Neuronal stem cell (in vitro differentiated cells): Measurements from ENCODE around the gene ATP1A4.
"Not testable (repeated sequence)": the region's sequence is repeated elsewhere in the genome, so short reads cannot be mapped to it uniquely, and the experiment has no call there.

Experiments used
- DNase-seq: peaks from one replicate; pipeline ENCODE4 v3.0.0-alpha.2; 2013; ENCODE audit warnings: low spot score
- H2AFZ ChIP-seq: one replicate; pipeline ENCODE4 v1.6.1; 2013; ENCODE audit warnings: mild to moderate bottlenecking, low read length, inconsistent platforms
- H2AK5ac ChIP-seq: 2 replicates; pipeline ENCODE4 v1.6.1; 2013; ENCODE audit warnings: low read depth, mild to moderate bottlenecking, inconsistent platforms, low read length, moderate library complexity, mixed read lengths
- H2BK120ac ChIP-seq: 2 replicates; pipeline ENCODE4 v1.6.1; 2013; ENCODE audit warnings: low read depth, mild to moderate bottlenecking, inconsistent platforms, low read length, moderate library complexity, mixed read lengths
- H2BK12ac ChIP-seq: one replicate; pipeline ENCODE4 v1.6.1; 2013; ENCODE audit warnings: low read length, inconsistent platforms
- H2BK15ac ChIP-seq: 2 replicates; pipeline ENCODE4 v1.6.1; 2013; ENCODE audit warnings: mild to moderate bottlenecking, low read length, inconsistent platforms, mixed read lengths
- H2BK5ac ChIP-seq: one replicate; pipeline ENCODE4 v1.6.1; 2013; ENCODE audit warnings: inconsistent platforms, mild to moderate bottlenecking, low read length, moderate library complexity
- H3K14ac ChIP-seq: one replicate; pipeline ENCODE4 v1.6.1; 2013; ENCODE audit warnings: low read length, inconsistent platforms
- H3K18ac ChIP-seq: 2 replicates; pipeline ENCODE4 v1.6.1; 2013; ENCODE audit warnings: low read length, inconsistent platforms
- H3K23ac ChIP-seq: 2 replicates; pipeline ENCODE4 v1.6.1; 2013; ENCODE audit warnings: low read depth, mild to moderate bottlenecking, mixed read lengths, low read length, inconsistent platforms; ENCODE audit not compliant: poor library complexity
- H3K27ac ChIP-seq: replicated peaks from 3 replicates; pipeline ENCODE4 v1.5.1; 2013; ENCODE audit warnings: low read length, inconsistent platforms
- H3K27me3 ChIP-seq, 3 experiments: 2 replicates each; pipeline ENCODE4 v1.6.1; 2013; ENCODE audit warnings: low read length in 3 of 3, mild to moderate bottlenecking in 2 of 3, inconsistent platforms in 1 of 3, low read depth in 1 of 3, mixed read lengths in 1 of 3, moderate library complexity in 1 of 3; ENCODE audit not compliant: control insufficient read depth in 3 of 3, insufficient read depth in 3 of 3
- H3K36me3 ChIP-seq, 2 donors: replicated peaks in 1 of 2; 2 replicates each; pipeline ENCODE4 v1.6.1; 2013; ENCODE audit warnings: low read length in 2 of 2; ENCODE audit not compliant: control insufficient read depth in 2 of 2, insufficient read depth in 2 of 2
- H3K4ac ChIP-seq: 2 replicates; pipeline ENCODE4 v1.6.1; 2013; ENCODE audit warnings: inconsistent platforms, mild to moderate bottlenecking, low read length, moderate library complexity
- H3K4me1 ChIP-seq, 2 donors: 1 replicate in 1 of 2; 2 replicates in 1 of 2; pipeline ENCODE4 v1.6.1; 2013; ENCODE audit warnings: low read length in 2 of 2, low read depth in 1 of 2; ENCODE audit not compliant: control insufficient read depth in 2 of 2, insufficient read depth in 1 of 2
- H3K4me2 ChIP-seq: one replicate; pipeline ENCODE4 v1.6.1; 2013; ENCODE audit warnings: mild to moderate bottlenecking, low read length, inconsistent platforms; ENCODE audit not compliant: insufficient read depth, poor library complexity, severe bottlenecking
- H3K4me3 ChIP-seq, 2 donors: 2 replicates each; pipeline ENCODE4 v1.5.1; 2013; ENCODE audit warnings: low read length in 2 of 2, mild to moderate bottlenecking in 2 of 2, inconsistent platforms in 1 of 2, moderate library complexity in 1 of 2
- H3K79me1 ChIP-seq: one replicate; pipeline ENCODE4 v1.6.1; 2013; ENCODE audit warnings: low read depth, mild to moderate bottlenecking, inconsistent platforms, low read length, moderate library complexity
- H3K9ac ChIP-seq: one replicate; pipeline ENCODE4 v1.6.1; 2013; ENCODE audit warnings: mild to moderate bottlenecking, low read depth, low read length, inconsistent platforms; ENCODE audit not compliant: poor library complexity
- H3K9me3 ChIP-seq, 2 donors: replicated peaks in 1 of 2; 2 replicates each; pipeline versions ENCODE3 to v1.6.1; 2013; ENCODE audit warnings: low read length in 2 of 2, mild to moderate bottlenecking in 2 of 2, inconsistent platforms in 1 of 2, low read depth in 1 of 2, mixed read lengths in 1 of 2, moderate library complexity in 1 of 2; ENCODE audit not compliant: control insufficient read depth in 2 of 2, insufficient read depth in 1 of 2
- H4K8ac ChIP-seq: one replicate; pipeline ENCODE4 v1.6.1; 2013; ENCODE audit warnings: low read depth, mild to moderate bottlenecking, inconsistent platforms, low read length, moderate library complexity
- H4K91ac ChIP-seq: one replicate; pipeline ENCODE4 v1.6.1; 2013; ENCODE audit warnings: low read length, low read depth, mild to moderate bottlenecking, inconsistent platforms; ENCODE audit not compliant: poor library complexity
- WGBS, 2 donors: extraction: QIAGEN DNeasy Blood & Tissue Kit; methylation state at CpG; one replicate each; pipeline ENCODE4 v1.1.7; 2013; ENCODE audit warnings: missing lambda C conversion rate in 2 of 2, mixed read lengths in 1 of 2; ENCODE audit not compliant: insufficient read length in 2 of 2, insufficient replicate concordance in 1 of 2; ENCODE audit errors: extremely low coverage in 2 of 2; 5-methylcytosine and 5-hydroxymethylcytosine counted together

ATP1A4 gene

GRCh38 chr1:160111462-160111861 is 39.9 kb upstream of the ATP1A4 start:
- H3K4me1 ChIP-seq: peaks cover 45 to 55% of the 10 kb centered on the region in 2 donors
- not testable (repeated sequence) for H3K23ac ChIP-seq, H4K8ac ChIP-seq, H3K9me3 ChIP-seq, H4K91ac ChIP-seq, H3K79me1 ChIP-seq, H3K14ac ChIP-seq, DNase-seq, H3K36me3 ChIP-seq, H2BK15ac ChIP-seq, H2BK120ac ChIP-seq, H3K27me3 ChIP-seq, H3K4me3 ChIP-seq, H3K18ac ChIP-seq, H2AFZ ChIP-seq, H3K4ac ChIP-seq, H2BK5ac ChIP-seq, H3K4me2 ChIP-seq, H3K27ac ChIP-seq, H2BK12ac ChIP-seq, H3K9ac ChIP-seq, H2AK5ac ChIP-seq
- no CpG with 5 or more reads among the region's 10 CpGs for WGBS, 2 donors

DNA sequence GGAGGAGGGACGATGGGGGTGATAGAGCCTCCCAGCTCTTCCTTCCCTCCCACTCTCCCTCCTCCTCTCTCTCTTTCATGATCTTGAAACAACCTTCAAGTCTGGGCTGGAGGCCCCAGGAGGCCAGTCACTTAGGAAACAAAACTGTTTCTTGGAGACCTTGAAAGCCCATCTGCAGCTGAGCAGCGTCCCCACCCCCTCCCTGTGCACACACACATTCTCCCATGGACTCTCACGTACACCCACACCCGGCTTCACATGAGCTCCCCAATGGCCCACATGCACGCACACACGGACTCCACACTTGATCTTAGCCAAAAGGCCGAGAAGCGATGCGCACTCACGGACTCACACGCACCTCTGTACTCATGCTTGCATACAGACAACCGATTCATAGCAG is 39.0 kb upstream of the ATP1A4 start:
- no peak for DNase-seq
- Histone ChIP-seq H2BK5ac (no peak overlapping the region), H4K8ac (no peak overlapping the region), H3K9ac (no peak overlapping the region), H2BK120ac (no peak overlapping the region), H3K4me3 (no peak overlapping the region), H3K9me3 (no peaks in the 10 kb centered on the region), H3K79me1 (peaks cover 3% of the 10 kb centered on the region), H3K36me3 (no peaks in the 10 kb centered on the region), H3K4me1 (peaks cover 54 to 63% of the 10 kb centered on the region in 2 donors), H3K14ac (no peak overlapping the region), H3K27me3 (no peaks in the 10 kb centered on the region), H3K4ac (no peak overlapping the region), H3K27ac (no peak overlapping the region), H2AK5ac (no peak overlapping the region), H3K23ac (no peak overlapping the region), H2AFZ (no peak overlapping the region), H4K91ac (no peak overlapping the region), H2BK15ac (peak overlapping the region; percentile 12), H2BK12ac (no peak overlapping the region), H3K4me2 (no peak overlapping the region), H3K18ac (peak overlapping the region; percentile 20)
- no CpG with 5 or more reads among the region's 12 CpGs for WGBS, 2 donors

DNA sequence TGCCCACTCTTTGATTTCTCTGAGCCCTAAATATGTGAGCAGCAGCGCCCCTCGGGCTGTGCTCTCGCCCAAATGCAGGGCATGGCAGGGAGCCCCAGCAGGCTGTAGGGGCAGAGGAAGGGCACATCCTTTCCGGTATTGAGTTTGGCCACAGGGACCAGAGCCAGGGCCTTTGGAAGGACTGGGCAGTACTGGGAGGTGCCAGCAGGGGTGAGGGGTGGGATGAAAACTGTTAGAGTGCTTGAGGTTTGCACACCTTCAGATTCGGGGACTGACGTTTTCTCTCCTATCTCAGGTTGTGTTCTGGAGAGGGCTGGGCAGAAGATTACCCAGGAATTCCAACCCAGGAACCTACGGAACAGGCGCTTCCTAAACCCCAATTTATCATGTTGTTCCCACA is 38.0 kb upstream of the ATP1A4 start:
- no CpG with 5 or more reads among the region's 8 CpGs for WGBS, 2 donors
- peak overlapping the region; percentile 23 for H3K18ac ChIP-seq

GRCh38 chr1:160114085-160114484 is 37.3 kb upstream of the ATP1A4 start:
- H3K79me1 ChIP-seq: peaks cover 3% of the 10 kb centered on the region
- whole genome bisulfite sequencing, 2 donors: no CpG with 5 or more reads among the region's 4 CpGs
- no peak for DNase-seq

More for the DNA sequence above, 38.0 kb upstream of the ATP1A4 start:
- Histone ChIP-seq H2AFZ (no peak overlapping the region), H4K8ac (no peak overlapping the region), H3K9me3 (no peaks in the 10 kb centered on the region), H2BK5ac (no peak overlapping the region), H4K91ac (no peak overlapping the region), H3K4me1 (peaks cover 59 to 72% of the 10 kb centered on the region in 2 donors), H3K23ac (no peak overlapping the region), H3K4me3 (no peak overlapping the region), H3K79me1 (peaks cover 3% of the 10 kb centered on the region), H3K27ac (peak overlapping the region; percentile 25), H2BK15ac (no peak overlapping the region), H2BK12ac (peak overlapping the region; percentile 53), H3K14ac (no peak overlapping the region), H2AK5ac (no peak overlapping the region), H2BK120ac (no peak overlapping the region), H3K27me3 (no peaks in the 10 kb centered on the region), H3K4ac (no peak overlapping the region), H3K36me3 (no peaks in the 10 kb centered on the region), H3K9ac (no peak overlapping the region), H3K4me2 (no peak overlapping the region)
- no peak for DNase-seq

More at GRCh38 chr1:160114085-160114484, 37.3 kb upstream of the ATP1A4 start:
- H2BK120ac ChIP-seq: no peak overlapping the region
- no peak overlapping the region for H3K9ac ChIP-seq
- peak overlapping the region; percentile 32 for H2BK15ac ChIP-seq
- H3K4me2 ChIP-seq: no peak overlapping the region
- no peak overlapping the region for H3K4me3 ChIP-seq
- no peak overlapping the region for H3K23ac ChIP-seq
- H4K8ac ChIP-seq: no peak overlapping the region
- H3K36me3 ChIP-seq: no peaks in the 10 kb centered on the region
- H3K4ac ChIP-seq: no peak overlapping the region
- peaks cover 58 to 67% of the 10 kb centered on the region in 2 donors for H3K4me1 ChIP-seq
- H3K18ac ChIP-seq: no peak overlapping the region
- H2BK12ac ChIP-seq: no peak overlapping the region
- H2BK5ac ChIP-seq: no peak overlapping the region
- H2AFZ ChIP-seq: peak overlapping the region; percentile 32
- peak overlapping the region; percentile 25 for H3K27ac ChIP-seq
- no peaks in the 10 kb centered on the region for H3K27me3 ChIP-seq
- H2AK5ac ChIP-seq: peak overlapping the region; percentile 20
- no peaks in the 10 kb centered on the region for H3K9me3 ChIP-seq
- no peak overlapping the region for H3K14ac ChIP-seq
- H4K91ac ChIP-seq: no peak overlapping the region
